ENCODE measurements around the gene HELZ.
"Not testable (repeated sequence)": the region's sequence is repeated elsewhere in the genome, so short reads cannot be mapped to it uniquely, and the experiment has no call there.

The HELZ gene

GRCh38 chr17:67227488-67227887 lies 17.5 kb downstream of the HELZ start:
- DNase-seq: no peak

GRCh38 chr17:67225316-67225715 lies 19.7 kb downstream of the HELZ start:
- no peak for DNase-seq

GRCh38 chr17:67224736-67225135 lies 20.3 kb downstream of the HELZ start:
- DNase-seq: no peak

GRCh38 chr17:67223924-67224323 lies 21.1 kb downstream of the HELZ start:
- DNase-seq: no peak

- DNase-seq: no peak
These were observed 23.7 kb downstream of the HELZ start for GRCh38 chr17:67221062-67221998.

GRCh38 chr17:67218385-67218950 lies 26.5 kb downstream of the HELZ start:
- no peak for DNase-seq

GRCh38 chr17:67217446-67217845 lies 27.6 kb downstream of the HELZ start:
- no peak for DNase-seq

GRCh38 chr17:67216578-67217320 lies 28.2 kb downstream of the HELZ start:
- no peak for DNase-seq

- DNase-seq: no peak
These were observed 29.0 kb downstream of the HELZ start for GRCh38 chr17:67215991-67216421.

- DNase-seq: no peak
These were observed 32.1 kb downstream of the HELZ start for GRCh38 chr17:67212714-67213417.

- DNase-seq: no peak
These were observed 32.8 kb downstream of the HELZ start for GRCh38 chr17:67212231-67212630.

- DNase-seq: no peak
These were observed 33.3 kb downstream of the HELZ start for GRCh38 chr17:67211742-67212141.

GRCh38 chr17:67210915-67211314 lies 34.1 kb downstream of the HELZ start:
- no peak for DNase-seq

GRCh38 chr17:67208232-67208631 lies 36.8 kb downstream of the HELZ start:
- no peak for DNase-seq

GRCh38 chr17:67203818-67204217 lies 41.2 kb downstream of the HELZ start:
- no peak for DNase-seq

- DNase-seq: no peak
These were observed 42.5 kb downstream of the HELZ start for GRCh38 chr17:67202503-67202902.

- no peak for DNase-seq
These were observed 44.2 kb downstream of the HELZ start for GRCh38 chr17:67200727-67201301.

GRCh38 chr17:67198131-67198530 lies 46.9 kb downstream of the HELZ start:
- no peak for DNase-seq

GRCh38 chr17:67197023-67197422 lies 48.0 kb downstream of the HELZ start:
- DNase-seq: not testable (repeated sequence)

- no peak for DNase-seq
These were observed 48.6 kb downstream of the HELZ start for GRCh38 chr17:67196422-67196821.

- no peak for DNase-seq
These were observed 50.9 kb downstream of the HELZ start for GRCh38 chr17:67194134-67194533.

- DNase-seq: no peak
These were observed 57.1 kb downstream of the HELZ start for GRCh38 chr17:67187927-67188326.

GRCh38 chr17:67186782-67187181 lies 58.2 kb downstream of the HELZ start:
- DNase-seq: no peak
